Stimulated activated CD8-positive, alpha-beta memory T cell treated with anti-CD3 and anti-CD28 coated beads, Interleukin-15, amount 100 ng/mL, for 1 hour (primary cell): Measurements from ENCODE around the gene DGLUCY.
"Not testable (repeated sequence)": the region's sequence is repeated elsewhere in the genome, so short reads cannot be mapped to it uniquely, and the experiment has no call there.

Experiments
- DNase-seq: peaks from one replicate; pipeline ENCODE4 v3.0.0-alpha.2; 2020; ENCODE audit warnings: low read depth

The DGLUCY gene

DNA sequence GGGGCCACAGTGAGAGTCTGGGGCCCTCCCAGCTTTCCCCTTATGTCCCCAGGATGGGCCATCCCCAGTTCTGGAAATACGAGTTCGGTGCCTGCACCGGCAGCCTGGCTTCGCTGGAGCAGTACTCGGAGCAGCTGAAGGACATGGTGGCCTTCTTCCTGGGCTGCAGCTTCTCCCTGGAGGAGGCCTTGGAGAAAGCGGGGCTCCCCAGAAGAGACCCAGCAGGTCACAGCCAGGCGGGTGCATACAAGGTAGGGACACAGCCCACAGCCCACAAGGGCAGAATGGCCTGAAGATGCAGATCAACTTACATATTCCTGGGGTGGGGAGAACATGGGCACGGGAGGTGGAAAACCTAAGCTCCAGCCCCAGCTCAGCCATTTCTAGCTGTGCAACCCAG is 56.1 kb downstream of the DGLUCY start:
- DNase-seq: no peak

DNA sequence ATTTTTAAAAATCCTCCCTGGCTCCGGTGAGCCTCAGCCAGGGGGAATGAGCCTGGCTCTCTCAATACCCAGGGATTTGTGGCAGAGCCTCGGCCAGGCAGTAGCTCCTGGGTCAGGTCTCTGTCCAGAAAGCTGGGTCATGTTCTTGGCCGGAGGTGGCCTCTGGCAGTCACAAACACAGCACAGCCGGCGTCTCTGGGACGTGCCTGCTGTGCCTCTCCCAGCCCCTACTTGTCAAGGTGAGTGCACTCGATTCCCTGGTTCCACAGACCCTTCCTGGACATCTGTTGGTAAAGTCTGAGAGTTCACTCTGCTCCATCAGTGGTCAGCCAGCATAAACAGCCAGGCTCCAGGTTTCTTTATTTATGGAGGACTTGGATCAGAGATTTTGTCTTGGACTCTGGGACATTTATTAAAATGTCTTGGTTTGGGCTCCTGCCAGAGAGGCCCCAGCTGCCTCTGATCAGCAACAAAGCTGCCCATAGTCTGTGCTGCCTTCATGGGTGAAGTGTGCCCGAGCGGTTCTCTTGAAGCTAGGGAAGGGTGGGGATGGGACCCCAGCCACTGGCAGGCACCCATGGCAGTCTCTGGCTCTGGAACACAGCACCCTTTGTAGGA is 56.7 kb downstream of the DGLUCY start:
- no peak for DNase-seq

DNA sequence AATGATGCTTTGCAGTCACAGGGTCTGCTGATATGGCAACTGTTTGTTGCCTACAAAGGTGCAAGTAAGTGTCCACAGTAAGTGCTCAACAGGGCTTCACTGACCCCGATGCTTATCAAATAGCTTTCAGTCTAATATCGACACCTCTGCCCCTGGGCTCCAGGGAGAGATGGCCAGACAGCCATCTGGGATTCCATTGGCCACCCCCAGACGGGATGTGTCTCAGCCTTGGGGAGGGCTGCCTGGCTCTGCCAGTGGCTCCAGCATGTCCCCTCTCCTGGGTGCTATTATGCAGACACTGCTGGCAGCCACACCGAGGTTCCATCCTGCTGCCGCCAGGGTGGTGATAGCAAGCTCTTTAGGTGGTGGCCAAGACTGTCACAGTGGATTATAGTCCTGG is 57.4 kb downstream of the DGLUCY start:
- DNase-seq: no peak

DNA sequence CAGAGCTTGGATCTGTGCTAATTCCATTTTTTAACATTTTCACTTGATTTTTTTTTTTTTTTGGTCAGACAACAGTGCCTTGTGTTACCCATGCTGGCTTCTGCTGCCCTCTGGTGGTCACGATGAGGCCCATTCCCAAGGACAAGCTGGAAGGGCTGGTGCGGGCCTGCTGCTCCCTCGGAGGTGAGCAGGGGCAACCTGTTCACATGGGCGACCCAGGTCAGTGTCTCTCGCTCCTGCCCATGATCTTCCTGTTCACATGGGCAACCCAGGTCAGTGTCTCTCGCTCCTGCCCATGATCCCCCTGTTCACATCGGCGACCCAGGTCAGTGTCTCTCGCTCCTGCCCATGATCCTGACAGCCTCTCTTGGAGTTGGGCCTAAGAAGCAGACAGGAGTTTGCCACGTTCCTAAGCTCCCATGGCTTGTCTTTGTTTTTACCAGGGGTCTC is 59.4 kb downstream of the DGLUCY start:
- peak; percentile 62 for DNase-seq

DNA sequence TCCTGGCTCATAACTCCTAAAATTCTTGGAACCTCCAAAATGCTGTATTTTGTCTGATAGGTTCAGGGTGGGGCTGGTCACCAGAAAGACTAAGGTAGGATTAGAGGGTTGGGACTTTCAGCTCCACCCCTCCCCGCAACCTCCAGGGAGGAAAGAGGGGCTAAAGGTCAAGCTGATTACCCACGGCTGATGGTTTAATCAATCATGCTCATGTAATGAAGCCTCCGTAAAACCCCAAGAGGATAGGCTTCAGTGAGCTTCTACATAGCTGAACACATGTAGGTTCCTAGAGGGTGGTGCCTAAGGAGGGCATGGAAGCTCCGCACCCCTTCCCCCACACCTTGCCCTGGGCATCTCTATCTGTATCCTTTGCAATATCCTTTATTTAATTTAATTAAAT is 60.0 kb downstream of the DGLUCY start:
- DNase-seq: no peak

DNA sequence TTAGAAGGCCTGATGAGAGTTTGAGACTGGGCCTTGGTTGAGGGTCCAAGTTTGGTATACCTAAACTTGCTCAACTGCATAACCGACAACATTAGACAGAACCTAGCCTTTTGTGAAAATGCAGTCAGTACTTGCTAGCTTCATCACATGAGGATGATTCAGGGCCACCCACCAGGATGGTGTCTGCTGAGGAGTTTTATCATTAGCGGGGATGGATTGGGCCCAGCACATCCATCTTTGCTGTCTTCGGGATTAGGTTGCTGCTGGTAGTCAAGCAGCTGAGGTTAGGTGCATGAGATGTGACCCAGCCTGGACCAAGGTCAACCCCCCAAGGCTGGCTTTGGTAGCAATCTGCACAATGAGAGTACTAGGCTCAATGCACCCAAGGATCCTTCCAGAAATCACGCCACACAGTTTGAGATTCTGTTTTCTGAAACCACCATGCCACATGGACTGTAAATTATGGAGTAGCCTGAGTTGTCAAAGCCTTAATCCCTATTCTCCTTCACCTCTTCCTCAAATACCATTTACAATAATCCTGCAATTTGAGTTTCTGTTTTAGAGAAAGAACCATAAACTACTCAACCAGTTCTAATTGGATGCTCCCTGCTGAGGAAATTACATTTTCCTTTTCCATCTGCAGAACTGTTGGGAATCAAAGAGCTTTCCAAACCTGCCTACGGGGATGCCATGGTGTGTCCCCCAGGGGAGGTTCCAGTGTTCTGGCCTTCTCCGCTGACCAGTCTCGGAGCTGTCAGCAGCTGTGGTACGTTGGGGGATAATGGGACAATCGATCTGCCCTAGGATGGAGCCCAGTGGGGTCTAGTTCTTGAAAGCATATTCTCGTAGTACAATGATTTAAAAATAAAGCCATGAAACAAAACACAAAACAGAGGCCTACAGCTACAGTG is 61.7 kb downstream of the DGLUCY start:
- no peak for DNase-seq

DNA sequence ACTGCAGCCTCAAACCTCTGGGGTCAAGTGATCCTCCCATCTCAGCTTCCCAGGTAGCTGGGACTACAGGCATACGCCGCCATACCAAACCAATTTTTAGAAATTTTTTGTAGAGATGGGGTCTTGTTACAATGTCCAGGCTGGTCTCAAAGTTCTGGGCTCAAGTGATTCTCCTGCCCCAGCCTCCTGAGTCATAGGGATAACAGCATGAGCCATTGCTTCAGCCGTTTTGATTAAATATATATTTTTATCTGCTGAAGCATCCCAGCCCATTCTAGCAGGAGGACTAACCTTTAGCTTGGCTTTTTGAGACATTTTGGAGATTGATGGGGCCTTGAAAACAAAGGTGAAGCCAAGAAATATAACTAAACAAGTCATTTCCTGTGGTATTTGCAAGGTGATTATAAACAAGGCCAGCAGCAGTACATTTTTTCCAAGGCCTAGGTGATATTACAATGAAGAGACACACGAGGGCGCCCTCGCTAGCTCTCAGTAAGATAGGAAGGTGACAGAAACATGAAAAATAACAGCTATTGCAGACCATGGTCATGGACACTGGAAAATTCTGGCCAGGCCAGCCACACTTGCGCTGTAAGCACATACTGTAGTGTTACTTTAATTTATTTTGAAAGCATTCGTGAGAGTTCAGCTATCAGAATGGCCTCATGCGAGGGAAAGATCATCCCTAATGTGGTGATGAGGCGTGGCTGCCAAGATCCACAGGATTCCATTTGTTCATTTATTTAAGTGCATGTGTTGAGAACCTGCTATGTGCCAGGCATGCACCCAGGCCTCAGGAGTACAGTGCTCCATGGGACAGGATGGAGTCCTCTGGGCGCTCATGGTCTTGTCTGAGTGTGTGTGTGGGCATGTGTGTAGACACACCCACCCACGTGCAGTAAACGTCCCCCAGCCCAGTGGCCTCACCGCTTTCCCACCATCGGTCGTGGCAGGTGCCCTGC is 63.5 kb downstream of the DGLUCY start:
- DNase-seq: peak; percentile 34

DNA sequence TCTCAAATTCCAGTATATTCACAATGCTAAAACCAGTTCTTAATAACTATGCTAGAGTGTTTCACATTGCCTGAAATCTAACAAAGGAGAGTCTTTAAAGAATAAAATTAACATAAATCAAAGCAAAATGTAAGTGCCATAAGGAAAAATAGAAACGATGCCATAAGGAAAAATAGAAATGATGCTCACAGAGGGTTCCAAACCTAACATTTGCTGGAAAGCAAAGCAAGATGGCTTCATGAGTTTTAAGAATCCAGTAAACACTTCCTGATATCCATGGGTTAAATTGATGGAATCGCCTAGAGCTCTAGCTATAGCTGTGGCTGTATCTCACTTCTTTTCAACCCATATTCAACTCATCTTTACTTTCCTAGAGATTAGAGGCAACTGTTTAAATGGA is 66.7 kb downstream of the DGLUCY start:
- no peak for DNase-seq

DNA sequence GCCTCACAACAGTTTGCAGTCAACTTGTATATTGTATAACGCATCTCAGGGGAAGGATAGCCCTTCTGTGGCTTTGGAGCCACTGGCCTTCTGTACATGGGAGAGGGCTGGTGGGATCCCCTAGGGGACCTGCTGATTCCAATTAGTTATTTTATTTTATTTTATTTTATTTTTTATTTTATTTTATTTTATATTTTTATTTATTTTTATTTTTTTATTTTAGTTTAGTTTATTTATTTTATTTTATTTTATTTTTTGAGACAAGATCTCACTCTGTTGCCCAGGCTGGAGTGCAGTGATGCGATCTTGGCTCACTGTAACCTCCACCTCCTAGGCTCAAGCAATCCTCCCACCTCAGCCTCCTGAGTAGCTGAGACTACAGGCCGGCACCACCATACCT is 68.9 kb downstream of the DGLUCY start:
- DNase-seq: not testable (repeated sequence)

DNA sequence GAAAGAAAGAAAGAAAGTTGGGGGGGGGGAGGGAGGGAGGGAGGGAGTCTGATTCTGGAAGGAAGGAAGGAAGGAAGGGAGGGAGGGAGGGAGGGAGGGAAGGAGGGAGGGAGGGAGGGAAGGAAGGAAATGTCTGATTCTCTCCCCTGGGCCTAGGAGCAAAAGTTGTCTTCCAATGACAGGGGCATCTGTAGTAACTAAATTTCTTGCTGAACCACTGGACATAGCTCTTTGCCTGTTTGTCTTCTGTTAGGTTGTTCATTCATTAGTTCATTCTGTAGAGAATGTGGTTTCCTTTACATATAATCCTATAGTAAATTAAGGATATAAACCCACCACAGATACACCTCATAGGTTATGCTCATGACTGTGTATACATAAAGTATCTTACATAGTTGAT is 70.7 kb downstream of the DGLUCY start:
- DNase-seq: no peak

DNA sequence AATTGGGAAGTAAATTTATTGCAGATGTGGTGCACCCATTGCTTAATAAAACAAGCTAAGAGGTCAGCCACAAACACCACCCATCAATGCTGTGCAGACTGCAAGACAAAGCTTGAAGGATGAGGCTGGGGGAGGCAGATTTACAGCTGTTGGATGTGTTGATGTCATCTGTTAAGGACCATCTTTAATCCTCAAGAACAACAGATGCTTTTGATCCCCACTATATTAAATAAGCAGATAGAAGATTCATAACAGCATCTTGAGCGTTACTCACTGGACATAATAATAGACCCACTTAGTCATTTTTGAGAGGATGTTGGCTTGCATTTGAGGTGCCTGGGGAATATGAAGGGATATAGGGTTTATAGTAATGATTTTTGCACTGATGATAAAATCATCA is 71.8 kb downstream of the DGLUCY start:
- no peak for DNase-seq

DNA sequence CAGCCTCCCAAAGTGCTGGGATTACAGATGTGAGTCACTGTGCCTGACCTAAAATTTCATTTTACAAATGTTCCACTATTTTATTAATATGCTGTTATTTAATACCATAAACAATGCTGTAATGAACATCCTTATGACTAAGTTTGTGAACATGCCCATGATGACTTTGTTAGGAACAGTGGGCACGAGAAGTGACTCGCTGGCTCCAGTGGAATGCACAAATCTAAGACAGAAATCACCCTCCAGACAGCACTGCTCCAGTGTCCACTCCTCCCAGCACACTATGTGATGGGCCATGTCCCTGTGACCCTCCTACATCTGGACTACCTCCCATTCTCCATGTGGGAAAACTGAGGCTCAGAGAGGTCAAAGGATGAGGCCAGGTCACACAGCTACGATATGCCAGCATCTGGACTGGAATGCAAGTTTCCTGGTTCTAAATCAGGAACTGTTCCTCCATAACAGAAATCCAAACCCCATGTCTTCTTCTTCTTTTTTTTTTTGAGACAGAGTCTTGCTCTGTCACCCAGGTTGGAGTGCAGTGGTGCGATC is 72.7 kb downstream of the DGLUCY start:
- no peak for DNase-seq

DNA sequence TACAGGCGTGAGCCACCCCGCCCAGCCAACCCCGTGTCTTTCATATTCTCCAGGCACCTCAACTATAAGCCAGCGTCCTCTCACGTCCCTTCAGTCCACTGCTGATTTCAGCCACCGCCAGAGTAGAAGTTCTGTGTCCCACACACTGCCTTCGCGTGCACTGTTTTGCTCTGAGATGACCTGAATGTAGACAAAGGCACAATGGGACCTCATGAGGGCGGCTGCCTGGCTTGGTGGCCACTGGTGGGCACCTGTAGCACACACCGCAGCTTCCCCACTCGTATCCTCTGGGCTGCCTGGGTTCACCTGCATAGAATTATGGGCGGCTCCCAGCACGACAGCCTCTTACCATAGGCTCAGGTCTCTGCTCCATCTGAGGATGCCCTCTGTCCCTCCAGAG is 73.4 kb downstream of the DGLUCY start:
- DNase-seq: no peak

DNA sequence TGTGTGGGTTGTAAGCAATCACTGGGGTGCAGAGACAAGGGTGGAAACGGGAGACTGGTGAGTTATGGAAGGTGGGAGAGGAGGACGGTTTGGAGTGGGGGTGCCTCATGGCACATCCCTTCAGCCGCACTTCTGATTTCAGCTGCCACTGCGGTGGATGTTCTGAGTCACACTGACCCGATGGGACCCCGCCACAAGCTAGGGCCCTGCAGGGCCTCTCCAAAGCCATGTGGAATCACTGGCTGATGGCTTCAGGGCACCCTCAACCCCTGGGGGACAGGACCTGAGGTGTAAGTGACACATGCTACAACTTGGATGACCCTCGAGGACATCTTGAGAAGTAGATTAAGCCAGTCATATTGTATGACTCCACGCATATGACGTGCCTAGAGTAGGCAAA is 77.0 kb downstream of the DGLUCY start:
- DNase-seq: no peak

DNA sequence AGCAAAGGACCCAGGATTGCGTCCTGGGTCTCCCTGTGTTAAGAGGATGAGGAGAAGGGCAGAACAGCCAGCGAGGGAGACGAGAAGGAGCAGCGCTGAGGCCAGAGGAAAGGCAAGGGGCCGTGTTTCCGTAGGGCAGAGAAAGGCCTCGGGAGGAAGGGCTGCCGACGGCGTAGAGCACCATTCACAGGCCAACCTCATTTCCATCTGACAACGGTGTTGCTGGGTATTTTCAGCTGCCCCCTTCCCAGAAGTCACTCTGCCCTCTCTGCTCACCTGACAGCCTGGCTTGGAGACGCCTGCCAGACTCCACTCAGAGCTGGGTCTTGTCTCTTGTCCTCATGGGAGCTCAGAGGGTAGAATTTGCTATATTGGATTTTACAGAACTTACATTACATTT is 79.2 kb downstream of the DGLUCY start:
- DNase-seq: no peak

DNA sequence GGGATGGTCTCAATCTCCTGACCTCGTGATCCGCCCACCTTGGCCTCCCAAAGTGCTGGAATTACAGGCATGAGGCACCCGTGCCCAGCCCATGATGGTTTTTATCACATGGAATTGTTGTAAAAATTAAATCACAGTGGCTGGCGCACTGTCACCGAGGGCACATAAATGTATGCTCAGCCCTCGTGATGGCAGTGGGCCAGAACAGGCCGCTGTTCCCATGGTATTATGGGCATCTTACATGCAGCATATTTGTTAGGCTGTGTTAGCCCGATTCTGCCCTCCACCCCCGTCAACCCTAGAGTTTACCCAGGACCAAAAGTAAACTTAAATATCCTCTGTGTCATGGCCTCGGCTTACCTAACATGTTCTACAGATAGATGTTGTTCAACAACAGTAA is 82.0 kb downstream of the DGLUCY start:
- no peak for DNase-seq

DNA sequence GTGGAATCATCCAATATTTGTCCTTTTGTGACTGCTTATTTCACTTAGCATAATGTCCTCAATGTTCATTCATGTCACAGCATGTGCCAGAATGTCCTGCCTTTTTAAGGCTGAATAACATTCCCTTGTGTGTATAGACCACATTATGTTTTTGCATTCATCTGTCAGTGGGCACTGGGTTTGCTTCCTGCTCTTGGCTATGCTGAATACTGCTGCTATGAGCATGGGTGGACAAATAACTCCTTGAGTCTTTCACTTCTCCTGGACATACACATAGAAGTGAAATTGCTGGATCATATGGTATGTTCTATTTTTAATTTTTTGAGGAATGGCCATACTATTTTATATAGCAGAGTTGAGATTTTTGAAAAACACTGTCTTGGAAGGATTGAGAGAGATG is 83.8 kb downstream of the DGLUCY start:
- no peak for DNase-seq

DNA sequence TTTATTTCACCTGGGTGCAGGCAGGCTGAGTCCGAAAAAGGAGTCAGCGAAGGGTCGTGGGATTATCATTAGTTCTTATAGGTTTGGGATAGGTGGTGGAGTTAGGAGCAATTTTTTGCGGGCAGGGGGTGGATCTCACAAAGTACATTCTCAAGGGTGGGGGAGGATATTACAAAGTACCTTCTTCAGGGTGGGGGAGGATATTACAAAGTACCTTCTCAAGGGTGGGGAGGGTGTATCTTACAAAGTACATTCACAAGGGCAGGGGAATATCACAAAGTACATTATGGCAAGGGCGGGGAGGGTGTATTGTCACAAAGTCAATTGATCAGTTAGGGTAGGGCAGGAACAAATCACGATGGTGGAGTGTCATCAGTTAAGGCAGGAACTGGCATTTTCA is 86.9 kb downstream of the DGLUCY start:
- not testable (repeated sequence) for DNase-seq

DNA sequence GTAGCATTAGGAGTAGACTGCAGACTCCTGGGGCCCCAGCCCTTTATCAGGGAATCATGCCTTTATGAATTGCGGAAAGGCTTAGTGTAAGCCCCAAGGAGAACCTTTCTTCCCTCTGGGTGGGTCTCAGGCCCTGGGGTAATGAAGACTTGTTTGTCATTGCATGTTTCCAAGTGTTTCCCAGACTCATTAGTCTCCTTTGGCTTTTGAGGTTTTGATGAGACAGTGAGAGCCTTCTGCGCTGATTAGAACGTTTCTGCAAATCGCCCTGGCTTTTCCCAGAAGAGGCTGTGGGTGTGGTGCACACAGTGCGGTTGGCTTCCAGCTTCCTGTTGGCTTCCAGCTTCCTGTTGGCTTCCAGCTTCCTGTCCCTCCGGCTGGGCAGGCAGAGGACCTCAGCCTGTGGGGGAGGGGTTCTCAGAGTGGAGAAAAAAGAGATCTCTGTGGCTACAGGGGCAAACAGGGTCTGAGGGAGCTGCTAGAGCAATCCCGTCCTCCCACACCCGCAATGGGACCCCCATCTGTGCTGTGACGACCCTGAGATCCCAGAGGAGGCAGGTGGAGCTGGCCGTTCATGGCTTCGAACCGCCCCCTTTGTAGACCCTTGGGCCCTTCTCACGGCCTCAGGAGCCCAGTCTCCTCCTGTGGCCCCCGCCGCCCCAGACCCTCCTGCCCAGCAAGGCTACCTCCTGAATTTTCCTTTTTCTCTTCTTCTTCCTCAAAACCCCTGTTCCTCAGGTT is 88.5 kb downstream of the DGLUCY start:
- DNase-seq: no peak

DNA sequence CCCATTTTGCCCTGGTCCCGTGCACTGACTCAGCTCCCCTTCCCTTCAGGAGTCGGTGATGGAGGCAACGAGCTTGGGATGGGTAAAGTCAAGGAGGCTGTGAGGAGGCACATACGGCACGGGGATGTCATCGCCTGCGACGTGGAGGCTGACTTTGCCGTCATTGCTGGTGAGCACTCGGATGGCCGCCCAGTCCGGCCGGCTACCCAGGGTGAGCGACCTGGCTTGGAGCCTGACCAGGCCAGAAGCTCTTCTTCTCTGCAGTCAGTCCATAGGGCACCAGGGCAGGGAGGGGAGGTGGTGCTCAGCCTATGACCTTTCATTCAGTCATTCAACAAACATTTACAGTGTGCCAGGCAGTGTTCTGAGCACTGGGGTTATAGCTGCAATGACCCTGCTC is 90.8 kb downstream of the DGLUCY start:
- DNase-seq: no peak

DNA sequence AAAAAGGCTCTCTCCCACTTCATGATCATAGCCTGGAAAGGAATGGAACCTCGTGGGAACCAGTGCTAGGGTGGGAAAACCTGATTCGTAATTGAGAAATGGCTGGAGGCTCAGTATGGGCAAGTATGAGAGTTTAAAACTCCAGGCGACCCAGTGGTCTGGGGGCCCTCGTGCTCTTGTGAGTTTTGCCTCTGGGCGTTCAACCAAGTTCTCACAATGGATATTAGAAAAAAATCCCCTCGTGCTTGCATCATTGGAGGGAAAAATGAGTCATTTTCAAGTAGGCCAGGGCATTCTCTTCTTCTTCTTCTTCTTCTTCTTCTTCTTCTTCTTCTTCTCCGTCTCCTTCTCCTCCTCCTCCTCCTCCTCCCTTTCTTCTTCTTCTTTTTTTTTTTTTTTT is 91.6 kb downstream of the DGLUCY start:
- no peak for DNase-seq
